AG10803 (cell line): Measurements from ENCODE around the gene RUNDC3A.

Experiments used
- DNase-seq: peaks from one replicate; pipeline ENCODE4 v3.0.0; 2010; ENCODE audit warnings: low read depth
- H3K4me3 ChIP-seq: 2 replicates; pipeline ENCODE4 v1.5.1; 2011; ENCODE audit warnings: mild to moderate bottlenecking, low read length, control low read depth
- CTCF ChIP-seq: conservative IDR thresholded peaks from 2 replicates; pipeline ENCODE4 v1.5.1; 2011; ENCODE audit warnings: mild to moderate bottlenecking, low read length, control low read depth, inconsistent platforms

The RUNDC3A gene

GRCh38 chr17:44273607-44274006, 34.8 kb upstream of the RUNDC3A start:
- no peak for TF ChIP-seq CTCF

DNA sequence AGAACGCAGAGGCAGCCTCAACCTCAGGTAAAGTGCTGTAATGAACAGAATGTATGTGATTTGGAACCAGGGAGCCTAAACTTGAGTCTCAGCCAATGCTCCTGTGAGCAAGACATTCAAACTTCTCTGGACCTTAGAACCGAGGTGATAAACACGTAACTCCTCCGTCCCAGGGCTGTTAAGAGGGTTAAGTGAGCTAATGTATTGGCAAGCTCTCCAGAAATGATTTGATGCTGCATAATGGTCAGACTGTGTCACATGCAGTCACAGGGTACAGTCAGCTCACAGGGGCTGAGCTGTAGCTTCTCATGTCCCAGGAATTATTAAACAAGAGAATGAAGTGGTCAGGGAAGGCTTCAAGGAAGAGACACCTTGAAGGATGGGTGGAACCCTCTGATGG, 30.4 kb upstream of the RUNDC3A start:
- no peak overlapping the region for H3K4me3 ChIP-seq
- DNase-seq: peak; percentile 17
- no peak for TF ChIP-seq CTCF

More at GRCh38 chr17:44273607-44274006, 34.8 kb upstream of the RUNDC3A start:
- H3K4me3 ChIP-seq: no peak overlapping the region
- no peak for DNase-seq

GRCh38 chr17:44279346-44279665, 29.1 kb upstream of the RUNDC3A start:
- DNase-seq: no peak
- no peak for TF ChIP-seq CTCF
- H3K4me3 ChIP-seq: no peak overlapping the region

GRCh38 chr17:44279666-44280391, 28.6 kb upstream of the RUNDC3A start:
- no peak for TF ChIP-seq CTCF
- H3K4me3 ChIP-seq: no peak overlapping the region
- peak; percentile 84 for DNase-seq

- TF ChIP-seq CTCF: no peak
- H3K4me3 ChIP-seq: no peak overlapping the region
- DNase-seq: no peak
Measured at GRCh38 chr17:44280392-44280937, 27.9 kb upstream of the RUNDC3A start.

DNA sequence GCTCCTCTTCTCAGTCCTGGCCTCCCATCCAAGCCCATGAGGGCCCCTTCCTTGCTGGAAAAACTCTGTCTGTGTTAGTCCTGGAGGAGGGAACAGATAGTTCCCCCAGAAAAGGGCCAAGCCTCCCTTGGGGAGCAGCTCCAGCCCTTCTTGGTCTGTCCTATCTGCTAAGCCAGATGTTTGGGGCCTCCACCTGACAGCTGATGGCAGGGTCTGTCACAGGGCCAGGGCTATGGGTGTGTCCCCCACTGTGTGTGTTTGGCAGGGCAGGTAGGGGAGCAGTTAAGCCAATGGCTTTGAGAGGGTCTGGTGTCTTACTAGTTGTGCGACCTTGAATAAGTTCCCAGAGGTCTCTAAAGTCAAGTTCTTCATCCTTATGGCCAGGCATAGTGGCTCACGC, 26.8 kb upstream of the RUNDC3A start:
- TF ChIP-seq CTCF: no peak
- no peak for DNase-seq
- H3K4me3 ChIP-seq: no peak overlapping the region

DNA sequence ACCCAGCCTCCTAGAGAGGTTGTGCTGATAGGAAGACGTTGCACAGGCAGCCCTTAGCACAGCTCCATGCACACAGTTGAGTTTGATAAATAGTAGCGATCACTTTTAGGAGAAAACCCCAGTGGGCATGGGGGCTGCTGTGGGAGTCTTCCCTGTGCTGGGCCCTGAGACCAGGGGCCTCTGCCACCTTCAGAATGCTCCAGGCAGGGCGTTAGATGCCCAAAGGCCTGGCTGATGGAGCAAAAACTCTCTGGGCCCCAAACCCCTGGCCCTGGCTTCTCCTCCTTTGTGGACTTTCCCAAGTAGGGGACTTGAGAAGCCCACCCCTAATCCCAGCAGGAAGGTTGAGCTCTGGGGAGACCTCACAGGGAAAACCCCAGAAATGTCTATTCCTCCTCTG, 26.1 kb upstream of the RUNDC3A start:
- H3K4me3 ChIP-seq: no peak overlapping the region
- no peak for TF ChIP-seq CTCF
- DNase-seq: no peak
